Endothelial cell of umbilical vein (primary cell): Measurements from ENCODE around the gene FXYD6. TPM values are rescaled to one million over a fixed set of nuclear protein-coding genes. Genes with fewer than 3 reads are reported as not detected.

Source experiments
- BruUV-seq: library from RNA; stranded (reverse); fragments of 400-500 nt; replicated peaks from 2 replicates; lab custom pipeline; 2021; lab: Mats Ljungman, UMichigan
- CTCF ChIA-PET: fragments of 300-600, 350-600 bp; sonication (Branson Sonifier 250); formaldehyde crosslinking; loops from one replicate; lab custom pipeline; 2021; ENCODE audit warnings: antibody characterized with exemption, inconsistent platforms; lab: Charles Lee
- POLR2A ChIA-PET: fragments of 300-600, 350-600 bp; sonication (Branson Sonifier 250); formaldehyde crosslinking; loops from one replicate; lab custom pipeline; 2021; ENCODE audit warnings: antibody characterized with exemption, inconsistent platforms; lab: Charles Lee
- DNase-seq: peaks from one replicate; pipeline ENCODE4 v3.0.0-alpha.2; 2011; ENCODE audit warnings: low read depth, low spot score
- FAIRE-seq: peaks from 2 replicates; lab custom pipeline; 2011; peaks lifted over from hg19 to GRCh38; lab: Jason Lieb, UNC
- H2AFZ ChIP-seq: 2 replicates; pipeline ENCODE4 v1.6.0; 2012; ENCODE audit warnings: low read depth, low read length, control low read depth, inconsistent platforms
- H3K27ac ChIP-seq: 2 replicates; pipeline ENCODE4 v1.5.1; 2011; ENCODE audit warnings: low read depth, mild to moderate bottlenecking, control low read depth, low read length, moderate library complexity; ENCODE audit not compliant: insufficient read depth
- H3K27me3 ChIP-seq, 2 experiments: 2 replicates each; pipeline versions ENCODE4 v1.6.0 to v1.6.1; 2011; ENCODE audit warnings: low read length in 2 of 2, mixed read lengths in 1 of 2; ENCODE audit not compliant: control insufficient read depth in 2 of 2, insufficient read depth in 2 of 2
- H3K36me3 ChIP-seq, 2 experiments: 2 replicates in 1 of 2; 3 replicates in 1 of 2; pipeline ENCODE4 v1.5.1; 2011; ENCODE audit warnings: low read length in 2 of 2, mild to moderate bottlenecking in 1 of 2, moderate library complexity in 1 of 2; ENCODE audit not compliant: control insufficient read depth in 2 of 2, insufficient read depth in 2 of 2; ENCODE audit errors: extremely low read depth in 1 of 2
- H3K4me1 ChIP-seq: 3 replicates; pipeline ENCODE4 v1.5.1; 2011; ENCODE audit warnings: mild to moderate bottlenecking, low read length; ENCODE audit not compliant: control insufficient read depth, insufficient read depth; ENCODE audit errors: extremely low read depth
- H3K4me2 ChIP-seq: 2 replicates; pipeline ENCODE4 v1.6.1; 2011; ENCODE audit warnings: low read length, control low read depth, mixed read lengths; ENCODE audit not compliant: insufficient read depth
- H3K4me3 ChIP-seq, 3 experiments: fragments of 200-600 bp in 1 of 3; sonication (generic), shearing (Covaris generic) in 1 of 3; replicated peaks in 1 of 3; 2 replicates each; pipeline ENCODE4 v1.5.1; 2011 to 2016; ENCODE audit warnings: control low read depth in 3 of 3, low read length in 3 of 3, mild to moderate bottlenecking in 2 of 3, inconsistent platforms in 1 of 3, low read depth in 1 of 3, moderate library complexity in 1 of 3; ENCODE audit not compliant: insufficient read depth in 1 of 3
- H3K79me2 ChIP-seq: 2 replicates; pipeline ENCODE4 v1.6.0; 2012; ENCODE audit warnings: low read length, inconsistent platforms; ENCODE audit not compliant: control insufficient read depth, insufficient read depth
- H3K9ac ChIP-seq: replicated peaks from 2 replicates; pipeline ENCODE3; 2011; ENCODE audit warnings: low read length, control low read depth; ENCODE audit not compliant: insufficient read depth; ENCODE audit errors: extremely low read depth
- H3K9me1 ChIP-seq: replicated peaks from 3 replicates; pipeline ENCODE4 v1.6.0; 2011; ENCODE audit warnings: mild to moderate bottlenecking, low read length; ENCODE audit not compliant: control insufficient read depth, insufficient read depth; ENCODE audit errors: extremely low read depth
- H3K9me3 ChIP-seq: replicated peaks from 2 replicates; pipeline ENCODE4 v1.5.1; 2012; ENCODE audit warnings: low read length, inconsistent platforms; ENCODE audit not compliant: control insufficient read depth, insufficient read depth
- H4K20me1 ChIP-seq: replicated peaks from 2 replicates; pipeline ENCODE3; 2011; ENCODE audit warnings: mild to moderate bottlenecking, low read length; ENCODE audit not compliant: control insufficient read depth, insufficient read depth; ENCODE audit errors: extremely low read depth
- CTCF ChIP-seq, 2 donors: IDR thresholded peaks; 1 replicate in 1 of 2; 2 replicates in 1 of 2; pipeline ENCODE4 v1.5.1; 2011; ENCODE audit warnings: low read length in 2 of 2, mild to moderate bottlenecking in 2 of 2, moderate library complexity in 2 of 2, control low read depth in 1 of 2, inconsistent platforms in 1 of 2, low read depth in 1 of 2; ENCODE audit not compliant: insufficient read depth in 1 of 2; ENCODE audit errors: extremely low read depth in 1 of 2
- EZH2 ChIP-seq: IDR thresholded peaks from 2 replicates; pipeline ENCODE4 v1.6.1; 2012; ENCODE audit warnings: borderline replicate concordance, low read depth, mild to moderate bottlenecking, moderate library complexity, low read length, inconsistent platforms; ENCODE audit not compliant: severe bottlenecking
- FOS ChIP-seq: IDR thresholded peaks from 2 replicates; pipeline ENCODE4 v1.6.1; 2011; ENCODE audit warnings: mild to moderate bottlenecking, low read length, moderate library complexity, borderline replicate concordance; ENCODE audit not compliant: insufficient read depth
- GATA2 ChIP-seq: IDR thresholded peaks from 2 replicates; pipeline ENCODE4 v1.7.0; 2011; ENCODE audit warnings: low read depth, mild to moderate bottlenecking, moderate library complexity, mixed read lengths, low read length; ENCODE audit not compliant: insufficient read length, insufficient read depth
- JUN ChIP-seq: IDR thresholded peaks from 2 replicates; pipeline ENCODE4 v1.6.1; 2011; ENCODE audit warnings: borderline replicate concordance, low read depth; ENCODE audit not compliant: insufficient read length, insufficient read depth
- MYC ChIP-seq: IDR thresholded peaks from one replicate; pipeline ENCODE4 v1.6.1; 2011; ENCODE audit warnings: mild to moderate bottlenecking, low read depth, low read length
- POLR2A ChIP-seq: IDR thresholded peaks from 2 replicates; pipeline ENCODE4 v1.6.1; 2012; ENCODE audit warnings: low read depth, mild to moderate bottlenecking, control low read depth, low read length
- POLR2AphosphoS5 ChIP-seq: IDR thresholded peaks from 2 replicates; pipeline ENCODE4 v1.6.1; 2012; ENCODE audit warnings: low read depth, mild to moderate bottlenecking, control low read depth, low read length, moderate library complexity; ENCODE audit not compliant: insufficient read depth
- dilution Hi-C: fragments of 300-500 bp; cut with MboI; formaldehyde crosslinking; loops from one replicate; pipeline ENCODE4 v1.15.0; 2019; ENCODE audit warnings: low sequenced_read_pairs; ENCODE audit not compliant: extremely low pct_ligation_motif_present
- intact Hi-C: fragments of 100-400 bp; cut with micrococcal nuclease; formaldehyde crosslinking; loops from one replicate; pipeline ENCODE4 v1.10.0; 2022
- polyA plus RNA-seq, 4 experiments: library from polyadenylated mRNA; depleted of rRNA in 3 of 4; stranded (reverse) in 3 of 4; unstranded in 1 of 4; fragments of >200 nt; gene quantifications; 2 replicates each; pipeline versions ENCODE4 v1.2.1 to v1.2.3, GENCODE V29; 2011 to 2012; ENCODE audit warnings: missing spikeins in 1 of 4
- total RNA-seq: library from RNA; stranded (reverse); gene quantifications from 2 replicates; pipeline ENCODE4 v1.2.3, GENCODE V29; 2021
- TF ChIP-seq, protein P1 (sequence below): IDR thresholded peaks from 2 replicates; pipeline ENCODE4 v1.6.1; 2011; ENCODE audit not compliant: insufficient read depth, insufficient read length

The FXYD6 gene
- total and polyA plus RNA-seq, 2 donors (not counting 3 experiments of a cell fraction or from before 2014, with no cell fraction given): 1.4 to 8.7 TPM

GRCh38 chr11:117837070-117837776 lies 39.2 kb downstream of the FXYD6 start:
- no peak overlapping the region for H3K4me3 ChIP-seq
- H3K79me2 ChIP-seq: no peaks in the 10 kb centered on the region
- dilution Hi-C loops: no loop called here
- no peaks in the 10 kb centered on the region for H3K9me3 ChIP-seq
- FAIRE-seq (no peak), DNase-seq (no peak)
- H4K20me1 ChIP-seq: no peaks in the 10 kb centered on the region
- no peaks in the 10 kb centered on the region for H3K4me1 ChIP-seq
- intact Hi-C loops: no loop called here
- H3K9ac ChIP-seq: no peak overlapping the region
- CTCF ChIA-PET: interaction anchor here (0.8 kb wide), 2 partner anchors 13 to 18 kb away, joined by 3 read pairs; partner anchors contain the start of gene FXYD2
- POLR2A ChIA-PET: no interaction called here
- H2AFZ ChIP-seq: no peak overlapping the region
- no peaks in the 10 kb centered on the region for H3K36me3 ChIP-seq
- no peak overlapping the region for H3K27ac ChIP-seq
- peaks cover 0 to 10% of the 10 kb centered on the region in 2 experiments for H3K27me3 ChIP-seq
- BruUV-seq: no TSS peak
- no peaks in the 10 kb centered on the region for H3K9me1 ChIP-seq
- no peak overlapping the region for H3K4me2 ChIP-seq
- TF ChIP-seq POLR2AphosphoS5: no peak
- TF ChIP-seq GATA2: no peak
- TF ChIP-seq FOS: no peak
- TF ChIP-seq EZH2: no peak
- TF ChIP-seq JUN: no peak
- no peak for TF ChIP-seq CTCF (IDR thresholded peaks at IDR 0.05; ENCODE audit: extremely low read depth in 1 of 2, insufficient read depth in 1 of 2, low read depth in 1 of 2, low read length in 2 of 2)
- no peak for TF ChIP-seq POLR2A
- TF ChIP-seq MYC: no peak
- TF ChIP-seq, protein P1, sequence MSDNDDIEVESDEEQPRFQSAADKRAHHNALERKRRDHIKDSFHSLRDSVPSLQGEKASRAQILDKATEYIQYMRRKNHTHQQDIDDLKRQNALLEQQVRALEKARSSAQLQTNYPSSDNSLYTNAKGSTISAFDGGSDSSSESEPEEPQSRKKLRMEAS: no peak
